ENCODE results near the gene ZNF23.

DNA sequence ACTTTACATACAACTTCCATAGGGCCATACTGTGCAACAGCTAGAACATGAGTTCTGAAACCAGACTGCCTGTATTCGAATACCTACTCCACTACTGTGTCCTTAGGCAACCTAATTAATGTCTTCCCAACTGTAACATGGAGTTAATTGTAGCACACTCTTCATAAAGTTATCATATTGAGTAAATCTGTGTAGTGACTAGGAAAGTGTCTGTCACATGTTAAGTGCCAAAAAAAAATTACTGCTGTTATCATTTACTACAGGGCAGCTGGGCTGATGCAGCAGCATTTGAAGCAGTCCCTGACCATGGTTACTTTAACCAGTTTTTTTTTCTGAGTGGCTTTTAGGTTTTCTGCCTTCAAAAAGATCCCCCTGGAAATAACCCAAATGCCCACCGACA lies 10.9 kb upstream of the ZNF23 start:
- TF ChIP-seq, protein P1, sequence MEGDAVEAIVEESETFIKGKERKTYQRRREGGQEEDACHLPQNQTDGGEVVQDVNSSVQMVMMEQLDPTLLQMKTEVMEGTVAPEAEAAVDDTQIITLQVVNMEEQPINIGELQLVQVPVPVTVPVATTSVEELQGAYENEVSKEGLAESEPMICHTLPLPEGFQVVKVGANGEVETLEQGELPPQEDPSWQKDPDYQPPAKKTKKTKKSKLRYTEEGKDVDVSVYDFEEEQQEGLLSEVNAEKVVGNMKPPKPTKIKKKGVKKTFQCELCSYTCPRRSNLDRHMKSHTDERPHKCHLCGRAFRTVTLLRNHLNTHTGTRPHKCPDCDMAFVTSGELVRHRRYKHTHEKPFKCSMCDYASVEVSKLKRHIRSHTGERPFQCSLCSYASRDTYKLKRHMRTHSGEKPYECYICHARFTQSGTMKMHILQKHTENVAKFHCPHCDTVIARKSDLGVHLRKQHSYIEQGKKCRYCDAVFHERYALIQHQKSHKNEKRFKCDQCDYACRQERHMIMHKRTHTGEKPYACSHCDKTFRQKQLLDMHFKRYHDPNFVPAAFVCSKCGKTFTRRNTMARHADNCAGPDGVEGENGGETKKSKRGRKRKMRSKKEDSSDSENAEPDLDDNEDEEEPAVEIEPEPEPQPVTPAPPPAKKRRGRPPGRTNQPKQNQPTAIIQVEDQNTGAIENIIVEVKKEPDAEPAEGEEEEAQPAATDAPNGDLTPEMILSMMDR (IDR thresholded peaks at IDR 0.05): no peak
- TF ChIP-seq POLR2A (IDR thresholded peaks at IDR 0.05): no peak

Data from body of pancreas (tissue), 4 donors.